Measurements from ENCODE around the gene TMEM140. TPM values are rescaled to one million over a fixed set of nuclear protein-coding genes. Genes with fewer than 3 reads are reported as not detected.

Gene TMEM140
- total and polyA plus RNA-seq, 9 of the 15 experiments (the other 6 are each of a cell fraction or from before 2014, with no cell fraction given): 0.03 to 0.82 (median 0.23) TPM

GRCh38 chr7:135147341-135147898 lies 452 bp upstream of the TMEM140 start (continued):
- TF ChIP-seq BRF1 (IDR thresholded peaks at IDR 0.05; ENCODE audit: borderline replicate concordance, extremely low read depth, insufficient read length): no peak
- no peak for TF ChIP-seq KDM4B (IDR thresholded peaks at IDR 0.05; ENCODE audit: borderline replicate concordance in 2 of 2, low read depth in 1 of 2)
- TF ChIP-seq IRF2 (CRISPR knock-in tag; IDR thresholded peaks at IDR 0.05): no peak
- TF ChIP-seq BDP1 (IDR thresholded peaks at IDR 0.05; ENCODE audit: insufficient read depth, insufficient read length): no peak
- TF ChIP-seq RNF219 (CRISPR knock-in tag; IDR thresholded peaks at IDR 0.05): no peak
- no peak for TF ChIP-seq ZNF324 (CRISPR knock-in tag; IDR thresholded peaks at IDR 0.05)
- TF ChIP-seq ZNF717 (CRISPR knock-in tag; IDR thresholded peaks at IDR 0.05): no peak
- TF ChIP-seq ZNF140 (CRISPR knock-in tag; IDR thresholded peaks at IDR 0.05): no peak
- TF ChIP-seq RFX5 (IDR thresholded peaks at IDR 0.05; ENCODE audit: low read depth, low read length): no peak
- no peak for TF ChIP-seq FOXP1 (CRISPR knock-in tag; IDR thresholded peaks at IDR 0.05)
- TF ChIP-seq PPARD (CRISPR knock-in tag; IDR thresholded peaks at IDR 0.05): no peak
- TF ChIP-seq RERE (CRISPR knock-in tag; IDR thresholded peaks at IDR 0.05; ENCODE audit: borderline replicate concordance): no peak
- no peak for TF ChIP-seq NELFE (IDR thresholded peaks at IDR 0.05; ENCODE audit: insufficient read depth, insufficient read length)

Data from K562 (cell line).